ACHN (cell line): ENCODE data around the gene GNAT1.

Experiments
- DNase-seq: peaks from one replicate; pipeline ENCODE4 v3.0.0-alpha.2; 2015
- in situ Hi-C: cut with HindIII; loops from 2 replicates; pipeline ENCODE4 v1.10.0; 2017; ENCODE audit warnings: low sequenced_read_pairs, low pct_ligation_motif_present, low pct_unique_long_range_greater_than_20kb

The GNAT1 gene

DNA sequence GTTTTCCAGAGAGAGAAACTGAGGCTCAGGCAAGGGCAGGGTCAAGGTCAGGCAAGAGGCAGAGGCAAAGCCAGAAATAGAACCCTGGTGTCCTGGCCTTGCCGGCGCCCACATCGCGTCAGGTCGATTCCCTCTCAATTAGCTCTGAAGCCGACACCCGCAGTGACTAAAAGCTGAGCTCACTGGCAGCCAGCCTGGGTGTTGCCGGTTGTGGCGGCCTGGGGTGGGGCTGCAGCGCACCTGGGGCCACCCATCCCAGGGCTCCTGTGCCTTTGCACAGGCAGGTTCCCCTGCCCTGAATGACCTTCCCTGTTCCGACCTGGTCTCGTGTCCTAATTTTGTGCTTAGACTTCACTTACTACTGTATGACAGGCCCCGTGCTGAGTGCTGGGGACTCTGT, 30.1 kb upstream of the GNAT1 start:
- DNase-seq = no peak

GRCh38 chr3:50162034-50162883, 29.2 kb upstream of the GNAT1 start:
- in situ Hi-C loops = no loop called here
- no peak for DNase-seq

More for the DNA sequence above, 30.1 kb upstream of the GNAT1 start:
- in situ Hi-C loops = no loop called here

GRCh38 chr3:50163572-50164455, 27.6 kb upstream of the GNAT1 start:
- in situ Hi-C loops = no loop called here
- peak; percentile 89 for DNase-seq

DNA sequence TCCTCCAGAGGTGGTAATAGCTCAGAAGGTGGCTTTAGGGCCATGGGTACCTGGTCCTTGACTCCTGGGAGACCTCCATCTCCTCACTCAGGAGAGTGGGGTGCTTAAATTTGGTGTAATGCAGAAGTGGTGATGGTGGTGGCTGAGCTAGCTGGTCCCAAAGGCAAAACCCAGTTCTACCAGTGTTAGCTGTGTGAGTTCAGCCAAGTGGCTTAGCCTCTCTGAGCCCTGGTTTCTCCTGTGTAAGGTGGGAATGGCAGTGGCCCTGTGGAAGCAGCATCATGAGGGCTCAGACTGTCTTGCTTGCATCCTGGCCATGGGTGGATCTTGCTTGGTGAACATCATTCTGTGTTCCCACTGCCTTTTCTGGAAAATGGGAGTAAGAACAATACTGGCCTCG, 26.9 kb upstream of the GNAT1 start:
- DNase-seq = no peak
- in situ Hi-C loops = no loop called here

DNA sequence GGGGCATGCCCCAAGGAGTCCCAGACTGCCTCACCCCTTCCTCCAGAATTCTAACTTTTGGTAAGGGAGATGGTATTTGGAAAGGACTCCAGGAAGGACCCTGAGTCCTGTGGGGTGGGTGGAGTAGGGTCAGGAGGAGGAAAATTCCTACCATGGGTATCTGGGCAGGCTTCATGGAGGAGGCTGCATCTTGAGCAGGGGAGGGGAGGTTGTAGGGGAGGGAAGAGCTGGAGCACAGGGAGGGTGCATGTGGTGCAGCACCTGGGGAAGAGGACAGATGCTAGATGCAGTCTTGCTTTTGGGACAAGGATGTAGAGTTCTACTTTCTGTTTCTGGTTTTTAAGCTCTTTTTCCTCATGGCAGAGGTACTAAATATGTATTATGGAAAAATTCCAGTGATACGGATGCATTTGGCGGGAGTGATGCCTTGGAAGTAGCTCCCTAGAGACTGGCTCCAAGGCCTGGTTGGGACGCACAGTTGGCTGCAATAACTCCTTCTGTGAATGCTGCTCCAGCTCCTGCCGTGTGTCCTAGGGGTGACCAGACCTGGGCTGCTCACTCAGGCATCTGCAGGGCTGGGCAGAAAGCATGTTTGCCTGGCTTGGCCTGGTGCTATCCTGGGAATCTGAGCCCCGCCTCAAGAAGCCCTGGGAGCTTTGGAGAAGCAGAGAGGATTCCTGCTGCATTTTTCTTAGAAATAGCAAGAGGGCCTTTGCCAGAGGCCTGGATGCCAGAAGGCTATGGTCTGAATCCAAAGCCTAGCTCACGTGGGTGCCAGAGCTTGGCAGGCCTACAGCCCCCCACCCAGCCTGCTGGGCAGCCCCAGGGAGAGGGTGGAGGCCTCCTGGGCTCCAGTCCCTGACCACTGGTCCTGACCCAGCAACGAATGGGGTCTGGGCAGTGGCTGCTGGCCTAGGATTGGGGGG, 26.2 kb upstream of the GNAT1 start:
- DNase-seq = peak; percentile 66
- in situ Hi-C loops = no loop called here

- in situ Hi-C loops = no loop called here
These were observed 25.4 kb upstream of the GNAT1 start for GRCh38 chr3:50165910-50166538.

DNA sequence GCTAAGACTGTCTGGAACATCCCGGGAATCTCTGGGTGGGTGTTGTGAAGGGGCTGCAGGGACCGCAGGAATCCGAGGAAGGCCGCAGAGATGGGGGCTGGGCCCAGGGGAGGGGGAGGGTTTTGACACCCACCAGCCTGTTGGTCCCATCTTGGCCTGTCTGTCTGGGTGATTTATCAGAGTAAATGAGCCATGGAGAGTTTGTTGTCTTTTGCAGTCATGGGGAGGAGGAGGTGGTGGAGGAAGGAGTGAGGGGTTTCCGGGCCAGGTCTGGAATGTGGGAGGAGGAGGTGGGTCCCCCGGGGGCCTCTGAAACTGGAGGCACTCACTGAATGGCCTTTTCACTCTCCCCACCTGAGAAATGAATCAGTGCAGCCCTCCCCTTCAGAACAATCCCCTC, 24.8 kb upstream of the GNAT1 start:
- peak; percentile 78 for DNase-seq
- in situ Hi-C loops = no loop called here

More at GRCh38 chr3:50165910-50166538, 25.4 kb upstream of the GNAT1 start:
- DNase-seq = peak; percentile 52

GRCh38 chr3:50167069-50167840, 24.2 kb upstream of the GNAT1 start:
- peak; percentile 86 for DNase-seq
- in situ Hi-C loops = no loop called here

DNA sequence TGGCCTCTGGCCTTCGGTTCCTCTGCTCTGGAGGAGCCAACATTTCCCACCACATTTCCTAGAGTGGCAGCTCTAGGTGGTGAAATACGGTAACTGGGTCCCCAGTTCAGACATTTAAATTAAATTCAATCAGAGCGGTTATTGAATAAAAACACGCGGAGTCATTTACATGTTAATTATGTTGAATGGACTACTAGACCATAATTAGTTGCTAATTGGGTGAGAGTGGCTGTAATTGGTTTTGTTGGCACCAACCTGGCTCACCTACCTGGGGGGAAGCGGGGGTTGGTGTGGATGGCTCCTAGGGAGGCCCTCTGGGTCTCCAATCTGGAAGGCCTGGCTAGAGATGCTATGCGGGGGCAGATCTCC, 23.6 kb upstream of the GNAT1 start:
- no peak for DNase-seq
- in situ Hi-C loops = no loop called here

- no peak for DNase-seq
- in situ Hi-C loops = no loop called here
These were observed 23.0 kb upstream of the GNAT1 start for GRCh38 chr3:50168388-50168787.

- no peak for DNase-seq
- in situ Hi-C loops = no loop called here
These were observed 22.6 kb upstream of the GNAT1 start for GRCh38 chr3:50168791-50169190.

GRCh38 chr3:50169232-50169832, 22.1 kb upstream of the GNAT1 start:
- in situ Hi-C loops = no loop called here
- DNase-seq = no peak

- in situ Hi-C loops = no loop called here
- DNase-seq = no peak
These were observed 21.6 kb upstream of the GNAT1 start for GRCh38 chr3:50169858-50170257.

- in situ Hi-C loops = no loop called here
- peak; percentile 69 for DNase-seq
These were observed 20.7 kb upstream of the GNAT1 start for GRCh38 chr3:50170689-50171088.

DNA sequence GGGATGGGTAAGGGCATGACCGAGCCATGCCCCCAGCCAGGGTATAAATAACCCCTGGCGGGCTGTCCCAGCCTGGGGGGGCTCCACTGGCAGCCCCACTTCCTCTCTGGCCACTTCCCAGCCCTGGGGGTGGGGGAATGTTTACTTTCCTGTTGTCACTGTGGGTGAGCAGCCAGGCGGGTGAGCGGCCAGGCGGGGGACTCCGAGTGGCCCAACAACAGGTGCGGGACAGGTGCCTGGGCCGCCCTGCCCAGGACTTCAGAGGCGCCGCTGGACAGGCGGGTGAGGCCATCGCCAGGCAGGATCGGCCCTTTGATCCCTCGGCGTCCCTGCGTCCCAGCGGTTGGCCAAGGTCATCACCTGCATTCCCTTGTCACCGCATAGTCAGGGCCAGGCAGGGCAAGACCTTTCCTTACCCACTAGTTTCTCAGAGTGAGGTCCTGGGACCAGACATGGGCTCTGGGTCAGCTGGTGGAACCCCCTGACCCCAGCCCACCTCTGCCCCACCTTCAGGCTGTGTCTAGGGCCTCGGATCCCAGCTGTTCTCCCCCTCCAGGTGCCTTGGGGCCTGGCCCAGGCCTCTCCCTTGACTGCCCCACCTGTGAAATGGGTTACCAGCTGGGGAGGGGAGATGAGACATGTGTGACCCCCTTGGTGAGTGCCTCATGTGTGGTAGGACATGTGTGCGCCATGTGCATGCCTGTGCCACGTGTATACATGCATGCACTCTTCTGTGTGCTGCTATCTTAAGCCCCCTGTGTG, 19.7 kb upstream of the GNAT1 start:
- in situ Hi-C loops = no loop called here
- no peak for DNase-seq

GRCh38 chr3:50172626-50173220, 18.7 kb upstream of the GNAT1 start:
- DNase-seq = no peak
- in situ Hi-C loops = no loop called here
